Body of pancreas (tissue), 4 donors: ENCODE results near the gene SLC25A41. TPM values are rescaled to one million over a fixed set of nuclear protein-coding genes. Genes with fewer than 3 reads are reported as not detected.
A peak's percentile ranks its signal among the peaks of the same experiment; 100 is the strongest.

Source experiments
- ATAC-seq: fragments of 150-250 bp; one replicate; pipeline ENCODE4 v1.9.1; 2016
- DNase-seq, 4 donors: peaks; one replicate each; pipeline ENCODE4 v3.0.0-alpha.2; 2019
- H3K27ac ChIP-seq, 4 donors: fragments of 200-600 bp; sonication (generic); 1 replicate in 3 of 4; 2 replicates in 1 of 4; pipeline versions ENCODE4 v1.5.1 to v1.6.1; 2016 to 2019; ENCODE audit warnings: mild to moderate bottlenecking in 1 of 4, mixed read lengths in 1 of 4, moderate library complexity in 1 of 4
- H3K27me3 ChIP-seq, 2 donors: fragments of 200-600 bp; sonication (generic); one replicate each; pipeline ENCODE4 v1.6.0; 2016; ENCODE audit warnings: mild to moderate bottlenecking in 1 of 2
- H3K36me3 ChIP-seq, 2 donors: fragments of 200-600 bp; sonication (generic); replicated peaks in 1 of 2; 2 replicates each; pipeline ENCODE4 v1.5.1; 2016; ENCODE audit warnings: low read depth in 2 of 2; ENCODE audit not compliant: insufficient read depth in 1 of 2
- H3K4me1 ChIP-seq: fragments of 200-600 bp; sonication (generic); one replicate; pipeline ENCODE4 v1.6.0; 2016
- H3K4me3 ChIP-seq, 2 donors: fragments of 200-600 bp; sonication (generic); 1 replicate in 1 of 2; 2 replicates in 1 of 2; pipeline ENCODE4 v1.5.1; 2016 to 2019
- H3K9me3 ChIP-seq, 3 donors: fragments of 200-600 bp; sonication (generic); 1 replicate in 2 of 3; 2 replicates in 1 of 3; pipeline ENCODE4 v1.5.1; 2016
- CTCF ChIP-seq, 7 experiments: fragments of 450-650 bp in 4 of 7; fragments of 200-600 bp in 3 of 7; sonication (generic) in 3 of 7; IDR thresholded peaks; one replicate each; pipeline ENCODE4 v1.5.1; 2016 to 2019; ENCODE audit warnings: antibody characterized with exemption in 7 of 7
- POLR2A ChIP-seq, 3 donors: fragments of 450-650 bp; IDR thresholded peaks; one replicate each; pipeline ENCODE4 v1.6.1; 2016; ENCODE audit warnings: antibody characterized with exemption in 3 of 3, mild to moderate bottlenecking in 2 of 3
- WGBS, 2 donors: methylation state at CpG; one replicate each; pipeline ENCODE4 v1.1.5; 2017; 5-methylcytosine and 5-hydroxymethylcytosine counted together
- intact Hi-C: fragments of 100-400 bp; cut with DNase I; formaldehyde crosslinking; loops from one replicate; pipeline ENCODE4 v1.15.1; 2023
- total RNA-seq, 2 donors: library from RNA; depleted of rRNA; stranded (reverse); fragments of >200 nt; gene quantifications; one replicate each; pipeline ENCODE4 v1.1.0, GENCODE V29; 2016

Gene SLC25A41
- total RNA-seq, 2 donors from 2014 or later = not detected

GRCh38 chr19:6418562-6418932 is 15.0 kb downstream of the SLC25A41 start:
- ATAC-seq (no peak), DNase-seq (no peak)
- Histone ChIP-seq H3K9me3 (no peaks in the 10 kb centered on the region), H3K36me3 (peaks cover 33 to 42% of the 10 kb centered on the region in 2 donors), H3K4me3 (no peak overlapping the region), H3K27me3 (no peaks in the 10 kb centered on the region), H3K27ac (no peak overlapping the region), H3K4me1 (peaks cover 13% of the 10 kb centered on the region)
- intact Hi-C loops = no loop called here
- TF ChIP-seq POLR2A (IDR thresholded peaks at IDR 0.05) (no peak), CTCF (IDR thresholded peaks at IDR 0.05) (no peak)
- WGBS, 2 donors = 91 to 96% methylated on average over 5 to 15 of the region's 19 CpGs

- TF ChIP-seq CTCF (IDR thresholded peaks at IDR 0.05) (peak in 6 of 7 experiments; percentile 11 to 42 (median 25)), POLR2A (IDR thresholded peaks at IDR 0.05) (no peak)
- Histone ChIP-seq H3K27me3 (no peaks in the 10 kb centered on the region), H3K4me1 (peaks cover 7% of the 10 kb centered on the region), H3K36me3 (peaks cover 33 to 42% of the 10 kb centered on the region in 2 donors), H3K4me3 (no peak overlapping the region), H3K27ac (no peak overlapping the region), H3K9me3 (no peaks in the 10 kb centered on the region)
- 64 to 76% methylated on average over 12 to 28 of the region's 33 CpGs for WGBS, 2 donors
- ATAC-seq = peak; percentile 41
- peak in 3 of 4 donors; percentile 31 to 45 (median 41) for DNase-seq
- intact Hi-C loops = no loop called here
Measured at GRCh38 chr19:6417713-6418561, 15.6 kb downstream of the SLC25A41 start.

GRCh38 chr19:6416658-6417405 is 16.7 kb downstream of the SLC25A41 start:
- H3K36me3 ChIP-seq = peaks cover 33 to 42% of the 10 kb centered on the region in 2 donors
- no peak overlapping the region for H3K27ac ChIP-seq

GRCh38 chr19:6415591-6416190 is 17.9 kb downstream of the SLC25A41 start:
- H3K9me3 ChIP-seq = no peaks in the 10 kb centered on the region
- ATAC-seq (no peak), DNase-seq (no peak)
- no peak overlapping the region for H3K27ac ChIP-seq
- H3K4me1 ChIP-seq = no peaks in the 10 kb centered on the region
- intact Hi-C loops = no loop called here
- peaks cover 33 to 42% of the 10 kb centered on the region in 2 donors for H3K36me3 ChIP-seq
- WGBS, 2 donors = 93 to 96% methylated on average over 17 to 18 of the region's 32 CpGs
- TF ChIP-seq POLR2A (IDR thresholded peaks at IDR 0.05) (no peak), CTCF (IDR thresholded peaks at IDR 0.05) (no peak)
- no peak overlapping the region for H3K4me3 ChIP-seq
- no peaks in the 10 kb centered on the region for H3K27me3 ChIP-seq

More at GRCh38 chr19:6416658-6417405, 16.7 kb downstream of the SLC25A41 start:
- no peak for ATAC-seq
- Histone ChIP-seq H3K9me3 (no peaks in the 10 kb centered on the region), H3K4me1 (no peaks in the 10 kb centered on the region), H3K4me3 (no peak overlapping the region), H3K27me3 (no peaks in the 10 kb centered on the region)
- intact Hi-C loops = no loop called here
- no peak for TF ChIP-seq POLR2A (IDR thresholded peaks at IDR 0.05)
- no peak for TF ChIP-seq CTCF (IDR thresholded peaks at IDR 0.05)
- WGBS, 2 donors = 91 to 93% methylated on average over 10 to 29 of the region's 29 CpGs
- no peak for DNase-seq
